Activated CD4-positive, CD25-positive, alpha-beta regulatory T cell (primary cell): ENCODE measurements around the gene ANO8.

Experiments
- DNase-seq, 4 experiments: peaks; one replicate each; lab custom pipeline; 2025; lab: John Stamatoyannopoulos, UW

ANO8 gene

GRCh38 chr19:17329366-17330261 lies 5.0 kb downstream of the ANO8 start:
- DNase-seq = no peak

- peak in 2 of 4 experiments; percentile 28 to 32 for DNase-seq
Observed at GRCh38 chr19:17328517-17329365, 5.9 kb downstream of the ANO8 start.

- DNase-seq = peak; percentile 31 to 42 (median 36)
Observed at GRCh38 chr19:17327654-17328516, 6.8 kb downstream of the ANO8 start.

GRCh38 chr19:17327068-17327653 lies 7.5 kb downstream of the ANO8 start:
- DNase-seq = no peak

GRCh38 chr19:17326595-17326966 lies 8.1 kb downstream of the ANO8 start:
- DNase-seq = no peak

- no peak for DNase-seq
Observed at GRCh38 chr19:17325881-17326594, 8.6 kb downstream of the ANO8 start.

GRCh38 chr19:17325133-17325532 lies 9.5 kb downstream of the ANO8 start:
- no peak for DNase-seq

GRCh38 chr19:17324357-17325114 lies 10.1 kb downstream of the ANO8 start:
- DNase-seq = no peak

GRCh38 chr19:17323964-17324332 lies 10.7 kb downstream of the ANO8 start:
- no peak for DNase-seq

- DNase-seq = no peak
Observed at GRCh38 chr19:17323300-17323963, 11.2 kb downstream of the ANO8 start.

GRCh38 chr19:17322854-17323253 lies 11.8 kb downstream of the ANO8 start:
- no peak for DNase-seq

- no peak for DNase-seq
Observed at GRCh38 chr19:17321655-17322489, 12.8 kb downstream of the ANO8 start.

- no peak for DNase-seq
Observed at GRCh38 chr19:17320435-17320834, 14.2 kb downstream of the ANO8 start.

- no peak for DNase-seq
Observed at GRCh38 chr19:17319473-17320238, 15.0 kb downstream of the ANO8 start.

GRCh38 chr19:17318966-17319365 lies 15.7 kb downstream of the ANO8 start:
- DNase-seq = no peak

GRCh38 chr19:17314007-17314593 lies 20.6 kb downstream of the ANO8 start:
- DNase-seq = no peak
